ENCODE data around the gene ZNF708.
"Not testable (repeated sequence)": the region's sequence is repeated elsewhere in the genome, so short reads cannot be mapped to it uniquely, and the experiment has no call there.

ZNF708 gene

DNA sequence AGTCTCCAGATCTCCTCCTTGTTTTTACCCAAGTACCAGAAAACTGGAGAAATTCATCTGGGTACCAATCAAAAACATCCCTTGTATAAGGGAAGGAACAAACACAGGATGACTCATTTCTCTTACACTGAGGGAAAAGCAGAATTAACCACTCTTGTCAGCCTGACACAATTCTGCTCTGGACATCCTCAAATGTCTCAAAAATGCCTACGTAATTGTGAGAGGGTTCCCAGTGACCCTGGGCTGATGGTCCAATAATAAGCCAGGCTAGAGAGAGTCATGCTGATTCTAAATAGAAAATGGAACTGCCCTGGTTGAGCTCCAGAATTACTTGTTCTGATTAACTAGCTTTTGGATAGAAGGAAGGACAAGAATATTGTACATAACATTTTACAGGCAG lies 14.5 kb downstream of the ZNF708 start:
- H3K4me3 ChIP-seq (ENCODE audit: low read length) = no peak overlapping the region
- no peak overlapping the region for H3K9ac ChIP-seq (ENCODE audit: low read length)
- H3K4me1 ChIP-seq (ENCODE audit: control insufficient read depth, insufficient read depth, low read length) = peaks cover 8% of the 10 kb centered on the region
- peak overlapping the region; percentile 68 for H3K27ac ChIP-seq (ENCODE audit: low read depth, low read length)
- peaks cover 2% of the 10 kb centered on the region for H3K36me3 ChIP-seq (ENCODE audit: control insufficient read depth, insufficient read depth, low read length)
- H3K27me3 ChIP-seq (ENCODE audit: control insufficient read depth, insufficient read depth, low read length) = no peaks in the 10 kb centered on the region

- not testable (repeated sequence) for H3K36me3 ChIP-seq (ENCODE audit: control insufficient read depth, insufficient read depth, low read length); H3K4me3 ChIP-seq (ENCODE audit: low read length); H3K4me1 ChIP-seq (ENCODE audit: control insufficient read depth, insufficient read depth, low read length); H3K27ac ChIP-seq (ENCODE audit: low read depth, low read length); H3K9ac ChIP-seq (ENCODE audit: low read length); H3K27me3 ChIP-seq (ENCODE audit: control insufficient read depth, insufficient read depth, low read length)
Observed at GRCh38 chr19:21312807-21313206, 16.4 kb downstream of the ZNF708 start.

DNA sequence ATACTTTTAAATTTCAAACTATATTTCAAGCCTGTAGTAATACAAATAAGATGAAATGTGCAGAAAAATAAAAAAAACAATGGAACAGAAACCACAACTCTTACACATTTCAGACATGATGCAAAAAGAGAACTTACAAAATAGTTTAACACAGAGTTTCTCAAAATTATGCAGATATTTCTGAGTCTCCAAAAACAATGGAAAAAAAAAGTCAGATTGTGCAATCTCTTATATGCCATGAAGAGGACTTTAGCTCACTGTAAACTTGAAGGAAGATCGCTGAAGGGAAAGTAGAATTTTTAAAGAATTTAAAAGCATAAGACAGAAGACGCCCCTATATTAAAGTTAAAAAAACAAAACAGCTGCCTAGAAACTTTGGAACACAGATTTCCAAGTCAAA lies 20.4 kb downstream of the ZNF708 start:
- H3K27ac ChIP-seq (ENCODE audit: low read depth, low read length) = no peak overlapping the region
- no peaks in the 10 kb centered on the region for H3K4me1 ChIP-seq (ENCODE audit: control insufficient read depth, insufficient read depth, low read length)
- no peak overlapping the region for H3K9ac ChIP-seq (ENCODE audit: low read length)
- peaks cover 3% of the 10 kb centered on the region for H3K36me3 ChIP-seq (ENCODE audit: control insufficient read depth, insufficient read depth, low read length)
- no peaks in the 10 kb centered on the region for H3K27me3 ChIP-seq (ENCODE audit: control insufficient read depth, insufficient read depth, low read length)
- H3K4me3 ChIP-seq (ENCODE audit: low read length) = no peak overlapping the region

DNA sequence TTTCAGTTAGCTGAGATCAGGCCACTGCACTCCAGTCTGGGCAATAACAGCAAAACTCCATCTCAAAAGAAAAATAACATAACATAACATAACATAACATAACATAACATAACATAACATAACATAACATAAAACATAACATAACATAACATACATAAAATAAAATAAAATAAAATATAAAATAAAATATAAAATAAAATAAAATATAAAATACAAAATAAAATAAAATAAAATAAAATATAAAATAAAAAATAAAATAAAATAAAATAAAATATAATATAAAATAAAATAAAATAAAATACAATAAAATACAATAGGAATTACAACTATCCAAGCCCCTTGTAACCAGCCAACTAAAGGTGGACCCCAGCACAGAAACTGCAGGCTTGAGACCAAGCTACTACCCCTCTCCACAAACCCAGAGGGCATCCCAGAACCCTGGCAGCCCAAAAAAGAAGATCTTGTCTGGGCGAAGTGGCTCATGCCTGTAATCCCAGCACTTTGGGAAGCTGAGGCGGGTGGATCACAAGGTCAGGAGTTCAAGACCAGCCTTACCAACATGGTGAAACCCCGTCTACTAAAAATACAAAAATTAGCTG lies 22.2 kb downstream of the ZNF708 start:
- H3K4me3 ChIP-seq (ENCODE audit: low read length); H3K36me3 ChIP-seq (ENCODE audit: control insufficient read depth, insufficient read depth, low read length); H3K27ac ChIP-seq (ENCODE audit: low read depth, low read length): not testable (repeated sequence)

DNA sequence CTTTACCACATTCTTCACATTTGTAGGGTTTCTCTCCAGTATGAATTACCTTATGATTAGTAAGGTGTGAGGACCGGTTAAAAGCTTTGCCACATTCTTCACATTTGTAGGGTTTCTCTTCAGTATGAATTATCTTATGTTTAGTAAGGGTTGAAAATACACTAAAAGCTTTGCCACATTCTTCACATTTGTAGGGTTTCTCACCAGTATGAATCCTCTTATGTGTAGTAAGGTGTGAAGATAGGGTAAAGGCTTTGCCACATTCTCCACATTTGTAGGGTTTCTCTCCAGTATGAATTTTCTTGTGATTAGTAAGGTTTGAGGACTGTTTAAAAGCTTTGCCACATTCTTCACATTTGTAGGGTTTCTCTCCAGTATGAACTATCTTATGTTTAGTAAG lies 35.4 kb downstream of the ZNF708 start:
- not testable (repeated sequence) for H3K36me3 ChIP-seq (ENCODE audit: control insufficient read depth, insufficient read depth, low read length); H3K9ac ChIP-seq (ENCODE audit: low read length); H3K27ac ChIP-seq (ENCODE audit: low read depth, low read length); H3K4me1 ChIP-seq (ENCODE audit: control insufficient read depth, insufficient read depth, low read length); H3K27me3 ChIP-seq (ENCODE audit: control insufficient read depth, insufficient read depth, low read length); H3K4me3 ChIP-seq (ENCODE audit: low read length)

More for the DNA sequence above, 22.2 kb downstream of the ZNF708 start:
- not testable (repeated sequence) for H3K4me1 ChIP-seq (ENCODE audit: control insufficient read depth, insufficient read depth, low read length); H3K9ac ChIP-seq (ENCODE audit: low read length); H3K27me3 ChIP-seq (ENCODE audit: control insufficient read depth, insufficient read depth, low read length)

GRCh38 chr19:21269813-21270212 lies 59.4 kb downstream of the ZNF708 start:
- no peaks in the 10 kb centered on the region for H3K4me1 ChIP-seq (ENCODE audit: control insufficient read depth, insufficient read depth, low read length)
- H3K27ac ChIP-seq (ENCODE audit: low read depth, low read length) = no peak overlapping the region
- H3K4me3 ChIP-seq (ENCODE audit: low read length) = no peak overlapping the region
- no peaks in the 10 kb centered on the region for H3K27me3 ChIP-seq (ENCODE audit: control insufficient read depth, insufficient read depth, low read length)
- H3K36me3 ChIP-seq (ENCODE audit: control insufficient read depth, insufficient read depth, low read length) = no peaks in the 10 kb centered on the region
- no peak overlapping the region for H3K9ac ChIP-seq (ENCODE audit: low read length)

GRCh38 chr19:21264891-21265290 lies 64.3 kb downstream of the ZNF708 start:
- no peak overlapping the region for H3K4me3 ChIP-seq (ENCODE audit: low read length)
- no peaks in the 10 kb centered on the region for H3K4me1 ChIP-seq (ENCODE audit: control insufficient read depth, insufficient read depth, low read length)
- no peaks in the 10 kb centered on the region for H3K36me3 ChIP-seq (ENCODE audit: control insufficient read depth, insufficient read depth, low read length)
- no peak overlapping the region for H3K27ac ChIP-seq (ENCODE audit: low read depth, low read length)
- no peaks in the 10 kb centered on the region for H3K27me3 ChIP-seq (ENCODE audit: control insufficient read depth, insufficient read depth, low read length)
- no peak overlapping the region for H3K9ac ChIP-seq (ENCODE audit: low read length)

DNA sequence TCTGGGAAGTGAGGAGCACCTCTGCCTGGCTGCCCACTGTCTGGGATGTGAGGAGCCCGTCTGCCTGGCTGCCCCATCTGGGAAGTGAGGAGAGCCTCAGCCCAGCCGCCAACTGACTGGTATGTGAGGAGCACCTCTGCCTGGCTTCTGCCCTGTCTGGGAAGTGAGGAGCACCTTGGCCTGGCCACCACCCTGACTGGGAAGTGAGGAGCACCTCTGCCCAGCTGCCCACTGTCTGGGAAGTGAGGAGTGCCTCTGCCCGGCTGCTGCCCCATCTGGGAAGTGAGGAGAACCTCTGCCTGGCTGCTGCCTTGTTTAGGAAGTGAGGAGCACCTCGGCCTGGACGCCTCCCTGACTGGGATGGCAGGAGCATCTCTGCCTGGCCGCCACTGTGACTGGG lies 64.8 kb downstream of the ZNF708 start:
- Histone ChIP-seq H3K4me1 (ENCODE audit: control insufficient read depth, insufficient read depth, low read length) (no peaks in the 10 kb centered on the region), H3K4me3 (ENCODE audit: low read length) (no peak overlapping the region), H3K9ac (ENCODE audit: low read length) (no peak overlapping the region)

DNA sequence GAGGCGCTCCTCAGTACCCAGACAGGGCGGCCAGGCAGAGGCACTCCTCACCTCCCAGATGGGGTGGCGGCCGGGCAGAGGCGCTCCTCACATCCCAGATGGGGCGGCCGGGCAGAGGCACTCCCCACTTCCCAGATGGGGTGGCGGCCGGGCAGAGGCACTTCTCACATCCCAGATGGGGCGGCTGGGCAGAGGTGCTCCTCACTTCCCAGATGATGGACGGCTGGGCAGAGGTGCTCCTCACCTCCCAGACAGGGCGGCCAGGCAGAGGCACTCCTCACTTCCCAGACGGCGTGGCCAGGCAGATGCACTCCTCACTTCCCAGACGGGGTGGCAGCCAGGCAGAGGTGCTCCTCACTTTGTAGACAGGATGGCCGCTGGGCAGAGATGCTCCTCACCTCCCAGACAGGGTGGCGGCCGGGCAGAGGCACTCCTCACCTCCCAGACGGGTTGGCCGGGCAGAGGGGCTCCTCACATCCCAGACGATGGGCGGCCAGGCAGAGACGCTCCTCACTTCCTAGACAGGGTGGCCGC lies 68.3 kb downstream of the ZNF708 start:
- H3K4me3 ChIP-seq (ENCODE audit: low read length); H3K4me1 ChIP-seq (ENCODE audit: control insufficient read depth, insufficient read depth, low read length); H3K27me3 ChIP-seq (ENCODE audit: control insufficient read depth, insufficient read depth, low read length); H3K9ac ChIP-seq (ENCODE audit: low read length); H3K27ac ChIP-seq (ENCODE audit: low read depth, low read length); H3K36me3 ChIP-seq (ENCODE audit: control insufficient read depth, insufficient read depth, low read length): not testable (repeated sequence)

More for the DNA sequence above, 64.8 kb downstream of the ZNF708 start:
- no peaks in the 10 kb centered on the region for H3K27me3 ChIP-seq (ENCODE audit: control insufficient read depth, insufficient read depth, low read length)
- no peaks in the 10 kb centered on the region for H3K36me3 ChIP-seq (ENCODE audit: control insufficient read depth, insufficient read depth, low read length)
- H3K27ac ChIP-seq (ENCODE audit: low read depth, low read length) = no peak overlapping the region

DNA sequence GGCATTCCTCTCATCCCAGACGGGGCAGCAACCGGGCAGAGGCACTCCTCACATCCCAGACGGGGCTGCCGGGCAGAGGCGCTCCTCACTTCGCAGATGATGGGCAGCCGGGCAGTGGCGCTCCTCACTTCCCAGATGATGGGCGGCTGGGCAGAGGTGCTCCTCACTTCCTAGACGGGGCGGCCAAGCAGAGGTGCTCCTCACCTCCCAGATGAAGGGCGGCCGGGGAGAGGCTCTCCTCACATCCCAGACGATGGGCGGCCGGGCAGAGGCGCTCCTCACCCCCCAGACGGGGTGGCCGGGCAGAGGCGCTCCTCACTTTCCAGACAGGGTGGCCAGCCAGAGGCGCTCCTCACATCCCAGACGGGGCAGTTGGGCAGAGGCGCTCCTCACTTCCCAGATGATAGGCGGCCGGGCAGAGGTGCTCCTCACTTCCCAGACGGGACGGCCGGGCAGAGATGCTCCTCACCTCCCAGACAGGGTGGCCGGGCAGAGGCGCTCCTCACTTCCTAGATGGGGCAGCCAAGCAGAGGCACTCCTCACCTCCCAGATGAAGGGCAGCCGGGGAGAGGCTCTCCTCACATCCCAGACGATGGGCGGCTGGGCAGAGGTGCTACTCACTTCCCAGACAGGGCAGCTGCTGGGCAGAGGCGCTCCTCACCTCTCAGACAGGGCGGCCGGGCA lies 68.9 kb downstream of the ZNF708 start:
- no peaks in the 10 kb centered on the region for H3K36me3 ChIP-seq (ENCODE audit: control insufficient read depth, insufficient read depth, low read length)
- H3K9ac ChIP-seq (ENCODE audit: low read length) = no peak overlapping the region
- no peaks in the 10 kb centered on the region for H3K27me3 ChIP-seq (ENCODE audit: control insufficient read depth, insufficient read depth, low read length)
- no peaks in the 10 kb centered on the region for H3K4me1 ChIP-seq (ENCODE audit: control insufficient read depth, insufficient read depth, low read length)
- H3K27ac ChIP-seq (ENCODE audit: low read depth, low read length) = no peak overlapping the region
- H3K4me3 ChIP-seq (ENCODE audit: low read length) = no peak overlapping the region

- H3K9ac ChIP-seq (ENCODE audit: low read length); H3K4me1 ChIP-seq (ENCODE audit: control insufficient read depth, insufficient read depth, low read length); H3K36me3 ChIP-seq (ENCODE audit: control insufficient read depth, insufficient read depth, low read length); H3K27ac ChIP-seq (ENCODE audit: low read depth, low read length); H3K27me3 ChIP-seq (ENCODE audit: control insufficient read depth, insufficient read depth, low read length); H3K4me3 ChIP-seq (ENCODE audit: low read length): not testable (repeated sequence)
Observed at GRCh38 chr19:21259421-21260124, 69.6 kb downstream of the ZNF708 start.

DNA sequence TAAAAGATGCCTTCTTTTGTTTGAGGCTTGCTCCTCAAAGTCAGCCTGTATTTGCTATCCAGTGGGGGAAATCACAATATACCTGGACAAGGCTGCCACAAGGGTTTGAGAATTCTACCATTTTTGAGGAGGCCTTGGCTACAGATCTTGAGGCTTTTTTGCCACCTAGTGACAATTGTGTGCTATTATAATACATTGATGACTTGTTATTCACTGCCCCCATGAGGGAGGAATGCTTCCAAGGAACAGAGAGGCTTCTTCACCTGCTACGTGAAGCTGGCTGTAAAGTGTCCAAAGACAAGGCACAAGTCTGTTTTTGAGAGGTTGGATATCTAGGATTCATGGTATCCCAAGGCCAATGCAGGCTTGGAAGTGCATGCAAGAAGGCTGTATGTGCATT lies 72.5 kb downstream of the ZNF708 start:
- Histone ChIP-seq H3K27me3 (ENCODE audit: control insufficient read depth, insufficient read depth, low read length) (no peaks in the 10 kb centered on the region), H3K4me3 (ENCODE audit: low read length) (no peak overlapping the region)

More for the DNA sequence above, 72.5 kb downstream of the ZNF708 start:
- no peaks in the 10 kb centered on the region for H3K4me1 ChIP-seq (ENCODE audit: control insufficient read depth, insufficient read depth, low read length)
- H3K27ac ChIP-seq (ENCODE audit: low read depth, low read length) = no peak overlapping the region
- no peaks in the 10 kb centered on the region for H3K36me3 ChIP-seq (ENCODE audit: control insufficient read depth, insufficient read depth, low read length)
- H3K9ac ChIP-seq (ENCODE audit: low read length) = no peak overlapping the region
